GM19240 (cell line): ENCODE results near the gene AUP1.

Experiments used
- DNase-seq: peaks from one replicate; pipeline ENCODE4 v3.0.0; 2011; ENCODE audit warnings: low spot score; ENCODE audit not compliant: insufficient read length

AUP1 gene

DNA sequence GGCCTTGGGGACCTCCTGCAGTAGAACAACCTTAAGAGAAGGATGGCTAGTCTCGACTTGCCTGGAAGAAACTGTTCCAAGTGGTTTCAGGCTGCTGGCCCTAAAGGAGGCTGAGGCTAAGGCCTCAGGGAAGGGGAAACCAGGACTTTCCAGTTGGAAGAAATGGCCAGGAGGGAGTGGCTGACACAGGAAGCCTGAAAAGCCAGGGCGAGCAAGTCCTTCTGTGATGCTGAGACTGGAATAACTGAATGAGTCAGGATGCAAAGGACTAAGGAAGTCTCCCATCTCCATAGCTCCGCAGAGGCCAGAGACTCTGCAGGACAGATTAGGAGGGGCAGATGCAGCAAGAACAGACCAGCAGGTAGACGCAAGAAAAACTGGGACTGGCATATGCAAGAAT, 7.6 kb upstream of the AUP1 start:
- no peak for DNase-seq

DNA sequence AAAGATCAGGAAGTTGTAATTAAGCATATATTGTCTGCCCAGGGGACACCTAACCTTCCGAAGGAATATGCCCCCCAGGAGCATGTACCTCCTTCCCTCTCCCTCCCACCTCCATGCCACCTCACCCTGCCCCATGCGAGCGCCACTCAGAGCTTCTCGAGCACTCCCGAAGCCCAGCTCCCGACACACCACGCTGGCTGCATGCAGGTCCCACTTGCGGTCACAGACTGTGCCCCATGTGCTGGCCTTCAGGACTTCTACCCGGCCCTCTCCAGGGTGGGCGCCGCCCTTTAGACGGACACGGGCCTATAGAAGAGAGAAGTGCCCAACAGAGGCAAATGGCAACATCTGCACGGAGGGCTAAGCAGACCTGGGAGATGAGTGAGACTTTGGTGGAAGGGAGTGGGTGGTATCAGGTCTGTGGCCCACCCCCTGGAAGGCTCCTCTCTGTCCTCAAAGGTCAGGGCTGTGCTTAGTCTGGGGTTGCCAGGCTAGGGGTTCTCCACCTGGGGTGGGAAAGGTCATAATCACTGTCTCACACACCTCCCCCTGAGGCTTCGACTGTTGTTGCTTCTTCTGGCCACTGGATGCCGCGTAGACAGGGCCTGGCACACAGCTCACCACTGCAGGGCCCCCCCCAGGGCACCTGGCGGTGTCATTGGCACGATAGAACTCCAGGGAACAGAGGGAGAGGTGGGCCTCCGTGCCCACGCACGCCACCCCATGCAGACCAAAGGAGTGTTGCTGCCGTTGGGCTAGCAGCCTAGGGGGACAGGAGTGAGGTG, 6.9 kb upstream of the AUP1 start:
- DNase-seq = no peak

- DNase-seq = no peak
These were observed 6.0 kb upstream of the AUP1 start for GRCh38 chr2:74535440-74535965.

DNA sequence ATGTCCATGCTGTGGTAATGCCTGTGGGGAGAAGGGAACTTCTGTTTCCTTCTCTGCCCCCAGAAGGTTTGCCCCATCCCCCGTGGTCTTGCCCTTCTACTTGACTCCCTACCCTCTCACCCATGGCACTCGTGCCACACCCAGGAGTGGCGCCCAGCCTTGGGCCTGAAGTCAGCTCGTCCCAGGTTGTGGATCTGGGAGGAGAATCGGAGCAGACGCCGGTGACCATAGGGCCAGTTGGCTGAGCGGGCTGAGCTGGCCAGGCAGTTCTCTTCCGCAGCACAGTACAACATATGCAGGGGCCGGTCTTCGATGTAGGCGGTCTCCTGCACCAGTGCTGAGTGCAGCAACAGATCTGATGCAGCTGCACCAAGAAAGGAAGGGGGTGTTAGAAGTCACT, 4.9 kb upstream of the AUP1 start:
- DNase-seq = no peak

- DNase-seq = no peak
These were observed 4.0 kb upstream of the AUP1 start for GRCh38 chr2:74533464-74533863.

GRCh38 chr2:74532222-74532621, 2.7 kb upstream of the AUP1 start:
- DNase-seq = no peak

DNA sequence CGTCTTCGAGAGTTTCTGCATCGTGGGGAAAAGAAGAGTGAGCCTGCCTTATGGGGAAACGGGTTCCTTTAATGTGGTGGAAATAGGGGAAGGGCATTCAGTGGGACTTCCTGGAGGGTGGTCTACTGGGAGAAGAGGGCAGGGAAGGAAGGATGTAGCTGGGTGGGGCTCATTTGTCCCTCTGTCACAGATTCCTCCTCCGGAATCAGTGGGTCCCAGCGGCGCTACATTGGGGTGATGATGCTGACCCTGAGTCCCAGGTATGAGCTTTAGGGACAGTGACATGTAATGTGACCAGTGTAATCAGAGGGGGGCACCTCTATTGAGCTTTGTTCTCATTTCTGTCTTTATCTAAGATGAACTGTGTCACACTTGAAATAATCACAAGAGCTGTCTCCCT, 2.2 kb upstream of the AUP1 start:
- DNase-seq = no peak

- peak; percentile 79 for DNase-seq
These were observed 1.0 kb upstream of the AUP1 start for GRCh38 chr2:74530239-74531187.

GRCh38 chr2:74528600-74529356, 728 bp downstream of the AUP1 start:
- DNase-seq = no peak

- no peak for DNase-seq
These were observed 1.8 kb downstream of the AUP1 start for GRCh38 chr2:74527741-74528140.

- no peak for DNase-seq
These were observed 2.8 kb downstream of the AUP1 start for GRCh38 chr2:74526649-74527230.

GRCh38 chr2:74525717-74526648, 3.5 kb downstream of the AUP1 start, which contains the start of gene DQX1:
DQX1 (minus strand) TSS chr2:74526231; CDS start chr2:74525729, 502 bp downstream.
- DNase-seq = no peak

DNA sequence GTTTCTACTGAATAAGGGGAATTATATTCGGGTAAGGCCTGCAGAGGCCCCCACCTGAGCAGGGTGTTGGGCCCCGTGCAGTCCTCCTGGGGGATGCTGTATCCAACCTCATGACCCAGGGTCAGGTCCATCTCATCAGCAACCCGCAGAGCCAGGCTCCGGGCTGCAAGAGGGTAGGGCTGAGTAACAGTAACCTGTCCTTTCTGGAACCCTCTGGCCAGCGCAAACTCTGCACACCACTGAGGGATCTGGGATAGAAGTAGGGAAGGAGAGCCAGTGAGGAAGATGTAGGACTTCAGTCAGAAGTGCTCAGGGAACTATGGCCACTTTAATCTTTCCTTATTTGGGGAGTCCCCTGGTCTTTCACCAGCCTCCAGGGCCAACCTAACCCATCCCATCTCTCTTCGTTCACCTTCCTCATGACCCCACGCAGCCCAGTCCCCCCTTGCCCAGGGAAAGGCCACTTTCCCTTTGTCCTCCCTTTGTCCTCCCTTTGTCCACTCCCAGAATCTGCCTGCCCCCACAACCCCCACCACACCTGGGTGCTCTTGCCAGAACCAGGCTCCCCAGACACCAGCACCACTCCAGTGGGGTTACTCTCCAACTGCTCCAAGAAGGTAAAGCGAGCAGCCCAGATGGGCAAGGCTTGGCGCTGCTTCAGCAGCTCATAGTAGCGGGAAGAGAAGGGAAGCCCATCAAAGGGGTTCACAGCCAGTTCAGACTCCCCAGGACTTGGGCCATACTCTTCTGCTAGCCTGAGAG, 4.4 kb downstream of the AUP1 start:
- no peak for DNase-seq

DNA sequence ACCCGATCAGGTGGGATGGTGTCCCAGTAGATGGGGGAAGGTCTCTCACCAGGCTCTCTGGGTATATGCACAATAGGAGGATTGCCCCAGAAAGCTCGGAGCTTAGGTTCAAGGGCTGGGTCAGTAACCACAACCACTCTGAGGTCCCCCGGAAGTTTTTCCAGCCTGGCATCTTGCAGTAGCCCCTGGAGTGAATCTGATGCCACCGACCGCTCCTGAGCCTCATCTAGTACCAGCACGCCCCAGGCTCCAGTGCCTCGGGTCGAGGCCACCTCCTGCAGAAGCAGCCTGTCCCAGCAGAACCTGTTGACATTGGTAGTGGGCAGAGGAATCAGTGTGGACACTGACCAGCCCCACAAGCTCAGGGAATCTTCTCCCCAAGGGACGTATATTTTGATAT, 5.5 kb downstream of the AUP1 start:
- no peak for DNase-seq

- no peak for DNase-seq
These were observed 7.0 kb downstream of the AUP1 start for GRCh38 chr2:74522516-74522915.

DNA sequence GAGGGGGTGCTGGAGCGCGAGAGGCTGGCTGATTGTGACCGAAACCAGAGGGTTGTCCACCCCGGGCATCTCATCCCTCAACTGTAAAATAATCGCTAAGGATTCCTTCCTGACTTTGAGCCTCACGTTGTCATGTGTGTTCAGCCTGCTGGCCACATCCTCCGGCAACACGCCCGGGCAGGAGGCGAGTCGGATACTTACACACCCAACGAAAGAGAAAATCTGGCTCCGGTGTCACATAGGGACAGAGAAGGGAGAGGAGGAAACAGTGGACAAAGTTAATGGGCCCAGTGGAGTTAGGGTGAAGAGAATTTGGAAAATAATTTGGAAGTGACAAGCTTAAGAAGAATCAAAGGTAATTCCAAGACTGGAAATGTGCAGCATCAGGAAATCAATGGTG, 12.9 kb downstream of the AUP1 start:
- no peak for DNase-seq

GRCh38 chr2:74515981-74516633, 13.4 kb downstream of the AUP1 start:
- no peak for DNase-seq

- DNase-seq = no peak
These were observed 14.1 kb downstream of the AUP1 start for GRCh38 chr2:74515271-74515980.
